MM.1S (cell line): Measurements from ENCODE around the gene KIR2DL3.
"Not testable (repeated sequence)": the region's sequence is repeated elsewhere in the genome, so short reads cannot be mapped to it uniquely, and the experiment has no call there.

Experiments used
- EZH2 ChIP-seq: fragments of 300-600 bp; sonication (generic); optimal IDR thresholded peaks from 2 replicates; pipeline ENCODE3; 2017; ENCODE audit warnings: low read depth, mild to moderate bottlenecking, antibody characterized with exemption, low read length, mixed read lengths
- TF ChIP-seq, protein P1 (sequence below): fragments of 300-600 bp; sonication (generic); IDR thresholded peaks from 2 replicates; pipeline ENCODE4 v1.5.1; 2016; ENCODE audit warnings: antibody characterized with exemption, low read length, mixed read lengths

DNA sequence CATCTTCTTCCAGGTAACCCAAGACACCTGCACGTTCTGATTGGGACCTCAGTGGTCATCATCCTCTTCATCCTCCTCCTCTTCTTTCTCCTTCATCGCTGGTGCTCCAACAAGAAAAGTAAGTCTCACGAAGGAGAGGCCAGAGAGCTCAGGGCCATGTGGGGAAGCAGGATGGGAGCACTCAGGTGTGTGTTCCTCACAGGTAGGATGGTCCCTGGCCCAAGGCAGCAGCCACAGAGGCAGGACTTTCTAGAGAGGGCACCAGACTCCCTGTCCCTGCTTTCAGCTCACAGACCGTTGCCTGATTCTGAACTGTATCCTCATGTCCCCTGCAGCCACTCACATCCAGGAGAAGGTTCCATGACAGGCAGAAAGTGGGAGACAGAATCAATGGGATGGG, 28.2 kb downstream of the KIR2DL3 start:
- not testable (repeated sequence) for TF ChIP-seq EZH2
- TF ChIP-seq, protein P1, sequence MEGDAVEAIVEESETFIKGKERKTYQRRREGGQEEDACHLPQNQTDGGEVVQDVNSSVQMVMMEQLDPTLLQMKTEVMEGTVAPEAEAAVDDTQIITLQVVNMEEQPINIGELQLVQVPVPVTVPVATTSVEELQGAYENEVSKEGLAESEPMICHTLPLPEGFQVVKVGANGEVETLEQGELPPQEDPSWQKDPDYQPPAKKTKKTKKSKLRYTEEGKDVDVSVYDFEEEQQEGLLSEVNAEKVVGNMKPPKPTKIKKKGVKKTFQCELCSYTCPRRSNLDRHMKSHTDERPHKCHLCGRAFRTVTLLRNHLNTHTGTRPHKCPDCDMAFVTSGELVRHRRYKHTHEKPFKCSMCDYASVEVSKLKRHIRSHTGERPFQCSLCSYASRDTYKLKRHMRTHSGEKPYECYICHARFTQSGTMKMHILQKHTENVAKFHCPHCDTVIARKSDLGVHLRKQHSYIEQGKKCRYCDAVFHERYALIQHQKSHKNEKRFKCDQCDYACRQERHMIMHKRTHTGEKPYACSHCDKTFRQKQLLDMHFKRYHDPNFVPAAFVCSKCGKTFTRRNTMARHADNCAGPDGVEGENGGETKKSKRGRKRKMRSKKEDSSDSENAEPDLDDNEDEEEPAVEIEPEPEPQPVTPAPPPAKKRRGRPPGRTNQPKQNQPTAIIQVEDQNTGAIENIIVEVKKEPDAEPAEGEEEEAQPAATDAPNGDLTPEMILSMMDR = not testable (repeated sequence)
